H1 (cell line): Measurements from ENCODE around the gene SLMAP. TPM values are rescaled to one million over a fixed set of nuclear protein-coding genes. Genes with fewer than 3 reads are reported as not detected.

ENCODE experiments used
- ASH2L ChIP-seq: fragments of 200-600, 300-600 bp; sonication (generic); IDR thresholded peaks from one replicate; pipeline ENCODE4 v1.7.1; 2017; ENCODE audit warnings: low read length
- CHD7 ChIP-seq: fragments of 300-600 bp; sonication (generic); IDR thresholded peaks from 2 replicates; pipeline ENCODE4 v1.7.1; 2012; ENCODE audit warnings: low read length, moderate library complexity, mild to moderate bottlenecking, inconsistent platforms; ENCODE audit not compliant: insufficient replicate concordance
- TEAD4 ChIP-seq: IDR thresholded peaks from 2 replicates; pipeline ENCODE4 v1.6.1; 2012; ENCODE audit warnings: low read depth, low read length, inconsistent platforms, mixed read lengths
- polyA plus RNA-seq, 7 experiments: library from polyadenylated mRNA; depleted of rRNA in 3 of 7; stranded (reverse) in 5 of 7; unstranded in 2 of 7; fragments of >200 nt in 5 of 7; fragments of 200-250 nt in 2 of 7; gene quantifications; 1 replicate in 5 of 7; 2 replicates in 1 of 7; 4 replicates in 1 of 7; pipeline versions ENCODE4 v1.2.1 to v1.2.3, GENCODE V29; 2011 to 2013; ENCODE audit warnings: missing spikeins in 2 of 7, mixed read lengths in 2 of 7
- total RNA-seq: library from RNA; stranded (reverse); fragmentation: NEBNext Ultra II Directional; extraction: Animal tissue kit (Norgen Biotek cat#: 25700); gene quantifications from 2 replicates; pipeline ENCODE4 v1.2.1, GENCODE V29; 2021
- TF ChIP-seq, protein P1 (sequence below): IDR thresholded peaks from 2 replicates; pipeline ENCODE4 v1.6.1; 2011; ENCODE audit warnings: low read depth, mild to moderate bottlenecking, low read length; ENCODE audit not compliant: insufficient read depth

SLMAP gene
- total and polyA plus RNA-seq, 2 of the 8 experiments (the other 6 are each of a cell fraction or from before 2014, with no cell fraction given): 13.6 to 70.4 TPM

DNA sequence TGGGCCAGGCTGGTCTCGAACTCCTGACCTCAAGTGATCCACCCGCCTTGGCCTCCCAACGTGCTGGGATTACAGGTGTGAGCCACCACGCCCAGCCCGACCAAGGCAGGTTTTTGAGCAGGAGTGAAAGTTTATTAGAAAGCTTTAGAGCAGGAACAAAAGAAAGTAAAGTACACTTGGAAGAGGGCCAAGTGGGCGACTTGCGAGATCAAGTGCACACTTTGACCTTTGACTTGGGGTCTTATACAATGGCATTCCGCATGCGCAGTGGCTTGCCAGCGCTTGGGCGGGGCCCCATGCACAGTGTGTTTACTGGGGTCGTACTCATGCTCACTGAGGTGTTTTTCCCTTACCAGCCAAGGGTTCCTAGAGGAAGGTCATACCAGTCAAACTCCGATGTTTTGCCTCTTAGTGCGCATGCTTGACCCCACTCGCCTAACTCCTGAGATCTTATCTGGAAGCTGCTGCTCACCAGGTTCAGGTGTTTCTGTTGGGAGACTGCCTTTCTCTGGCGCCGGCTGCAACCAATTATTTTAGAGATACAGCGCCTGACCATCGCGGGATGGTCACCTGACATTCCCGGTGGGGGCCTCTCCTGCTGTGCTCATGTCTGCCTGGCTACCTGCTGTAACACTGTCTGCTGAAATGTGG, 205.2 kb downstream of the SLMAP start (continued):
- TF ChIP-seq CHD7 (no peak), TEAD4 (no peak), ASH2L (no peak)
- TF ChIP-seq, protein P1, sequence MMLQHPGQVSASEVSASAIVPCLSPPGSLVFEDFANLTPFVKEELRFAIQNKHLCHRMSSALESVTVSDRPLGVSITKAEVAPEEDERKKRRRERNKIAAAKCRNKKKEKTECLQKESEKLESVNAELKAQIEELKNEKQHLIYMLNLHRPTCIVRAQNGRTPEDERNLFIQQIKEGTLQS: no peak
